C4-2B (cell line): ENCODE measurements around the gene ARHGEF16.

Experiments
- ZFX ChIP-seq: fragments of 450-650 bp; IDR thresholded peaks from 2 replicates; pipeline ENCODE4 v1.6.1; 2017
- TF ChIP-seq, protein P1 (sequence below): fragments of 450-650 bp; conservative IDR thresholded peaks from 2 replicates; pipeline ENCODE4 v1.5.1; 2017; ENCODE audit warnings: mild to moderate bottlenecking

DNA sequence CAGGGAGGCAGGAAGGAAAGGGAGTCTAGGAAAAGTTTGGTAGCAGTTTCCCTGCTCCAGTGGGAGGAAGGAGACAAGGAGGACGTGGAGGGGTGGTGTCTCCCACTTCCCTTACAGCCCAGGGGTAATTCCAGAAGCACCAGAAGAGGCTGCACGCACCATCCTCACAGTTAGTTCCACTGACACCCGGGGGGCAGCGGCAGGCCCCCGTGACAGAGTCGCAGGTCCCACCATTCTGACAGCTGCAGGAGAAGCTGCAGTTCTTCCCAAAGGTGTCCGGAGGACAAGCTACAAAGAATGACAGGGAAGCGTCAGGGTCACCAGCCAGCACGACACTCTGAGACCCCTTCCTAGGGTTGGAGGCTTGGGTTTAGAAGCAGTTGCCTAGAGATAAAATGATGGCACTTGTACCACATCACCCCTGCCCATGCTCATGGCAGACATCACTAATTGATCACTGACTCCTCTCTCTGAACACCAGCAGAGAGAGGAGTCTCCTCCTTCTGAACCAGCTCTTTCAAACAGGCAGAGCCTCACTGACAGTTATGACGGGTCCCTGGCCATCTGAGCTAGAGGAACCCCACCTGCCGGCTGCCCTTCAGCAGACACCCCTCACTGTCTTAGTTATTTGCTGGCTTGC lies 53.3 kb downstream of the ARHGEF16 start:
- TF ChIP-seq, protein P1, sequence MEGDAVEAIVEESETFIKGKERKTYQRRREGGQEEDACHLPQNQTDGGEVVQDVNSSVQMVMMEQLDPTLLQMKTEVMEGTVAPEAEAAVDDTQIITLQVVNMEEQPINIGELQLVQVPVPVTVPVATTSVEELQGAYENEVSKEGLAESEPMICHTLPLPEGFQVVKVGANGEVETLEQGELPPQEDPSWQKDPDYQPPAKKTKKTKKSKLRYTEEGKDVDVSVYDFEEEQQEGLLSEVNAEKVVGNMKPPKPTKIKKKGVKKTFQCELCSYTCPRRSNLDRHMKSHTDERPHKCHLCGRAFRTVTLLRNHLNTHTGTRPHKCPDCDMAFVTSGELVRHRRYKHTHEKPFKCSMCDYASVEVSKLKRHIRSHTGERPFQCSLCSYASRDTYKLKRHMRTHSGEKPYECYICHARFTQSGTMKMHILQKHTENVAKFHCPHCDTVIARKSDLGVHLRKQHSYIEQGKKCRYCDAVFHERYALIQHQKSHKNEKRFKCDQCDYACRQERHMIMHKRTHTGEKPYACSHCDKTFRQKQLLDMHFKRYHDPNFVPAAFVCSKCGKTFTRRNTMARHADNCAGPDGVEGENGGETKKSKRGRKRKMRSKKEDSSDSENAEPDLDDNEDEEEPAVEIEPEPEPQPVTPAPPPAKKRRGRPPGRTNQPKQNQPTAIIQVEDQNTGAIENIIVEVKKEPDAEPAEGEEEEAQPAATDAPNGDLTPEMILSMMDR, result no peak
- TF ChIP-seq ZFX, result no peak
